Bronchial epithelial cell (primary cell): ENCODE results near the gene FHOD3. TPM values are rescaled to one million over a fixed set of nuclear protein-coding genes. Genes with fewer than 3 reads are reported as not detected.

Experiments
- DNase-seq: peaks from one replicate; pipeline ENCODE4 v3.0.0-alpha.2; 2010; ENCODE audit warnings: low read depth
- FAIRE-seq: peaks from 2 replicates; lab custom pipeline; 2011; peaks lifted over from hg19 to GRCh38; lab: Jason Lieb, UNC
- H3K27me3 ChIP-seq: 2 replicates; pipeline ENCODE4 v1.5.1; 2011; ENCODE audit warnings: low read length; ENCODE audit not compliant: control insufficient read depth, insufficient read depth
- H3K36me3 ChIP-seq: 2 replicates; pipeline ENCODE4 v1.5.1; 2011; ENCODE audit warnings: low read length; ENCODE audit not compliant: control insufficient read depth, insufficient read depth
- H3K4me3 ChIP-seq: 2 replicates; pipeline ENCODE4 v1.5.1; 2011; ENCODE audit warnings: mild to moderate bottlenecking, low read depth, low read length, control low read depth
- total RNA-seq: library from RNA; depleted of rRNA; stranded (reverse); fragments of >200 nt; gene quantifications from 2 replicates; pipeline ENCODE4 v1.2.1, GENCODE V29; 2014
- TF ChIP-seq, protein P1 (sequence below): IDR thresholded peaks from 2 replicates; pipeline ENCODE4 v1.5.1; 2011; ENCODE audit warnings: mild to moderate bottlenecking, moderate library complexity, low read length, control low read depth, inconsistent platforms; ENCODE audit not compliant: insufficient read depth, severe bottlenecking

Gene FHOD3
- total RNA-seq, 1 donor from 2014 or later: 15.8 TPM

DNA sequence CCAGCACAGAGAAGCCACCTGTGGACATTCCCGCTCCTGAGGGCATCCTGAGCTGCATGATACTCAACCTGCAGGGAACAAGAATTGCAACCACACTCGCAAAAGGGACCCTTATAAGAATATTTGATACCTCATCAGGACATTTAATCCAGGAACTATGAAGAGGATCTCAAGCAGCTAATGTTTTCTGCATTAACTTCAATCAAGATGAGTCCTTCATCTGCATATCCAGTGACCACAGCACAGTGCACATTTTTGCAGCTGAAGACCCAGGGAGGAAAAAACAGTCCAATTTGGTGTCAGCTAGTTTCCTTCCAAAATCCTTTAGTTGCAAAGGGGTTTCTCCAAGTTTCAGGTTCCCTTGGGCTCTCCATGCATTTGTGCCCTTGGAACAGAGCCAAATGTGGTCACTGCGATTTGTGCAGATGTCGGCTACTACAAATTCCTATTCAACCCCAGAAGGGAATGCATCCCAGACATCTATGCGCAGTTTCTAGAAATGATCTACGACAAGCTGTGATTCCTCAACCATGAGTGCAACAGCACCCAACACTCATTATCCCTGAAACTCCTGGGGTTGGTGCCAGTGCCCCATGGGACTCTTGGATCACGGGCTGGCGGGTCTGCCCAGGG, 23.3 kb upstream of the FHOD3 start:
- Histone ChIP-seq H3K36me3 (no peaks in the 10 kb centered on the region), H3K4me3 (no peak overlapping the region), H3K27me3 (peaks cover 2% of the 10 kb centered on the region)
- FAIRE-seq: peak; percentile 84
- DNase-seq: no peak
- TF ChIP-seq, protein P1, sequence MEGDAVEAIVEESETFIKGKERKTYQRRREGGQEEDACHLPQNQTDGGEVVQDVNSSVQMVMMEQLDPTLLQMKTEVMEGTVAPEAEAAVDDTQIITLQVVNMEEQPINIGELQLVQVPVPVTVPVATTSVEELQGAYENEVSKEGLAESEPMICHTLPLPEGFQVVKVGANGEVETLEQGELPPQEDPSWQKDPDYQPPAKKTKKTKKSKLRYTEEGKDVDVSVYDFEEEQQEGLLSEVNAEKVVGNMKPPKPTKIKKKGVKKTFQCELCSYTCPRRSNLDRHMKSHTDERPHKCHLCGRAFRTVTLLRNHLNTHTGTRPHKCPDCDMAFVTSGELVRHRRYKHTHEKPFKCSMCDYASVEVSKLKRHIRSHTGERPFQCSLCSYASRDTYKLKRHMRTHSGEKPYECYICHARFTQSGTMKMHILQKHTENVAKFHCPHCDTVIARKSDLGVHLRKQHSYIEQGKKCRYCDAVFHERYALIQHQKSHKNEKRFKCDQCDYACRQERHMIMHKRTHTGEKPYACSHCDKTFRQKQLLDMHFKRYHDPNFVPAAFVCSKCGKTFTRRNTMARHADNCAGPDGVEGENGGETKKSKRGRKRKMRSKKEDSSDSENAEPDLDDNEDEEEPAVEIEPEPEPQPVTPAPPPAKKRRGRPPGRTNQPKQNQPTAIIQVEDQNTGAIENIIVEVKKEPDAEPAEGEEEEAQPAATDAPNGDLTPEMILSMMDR: no peak

DNA sequence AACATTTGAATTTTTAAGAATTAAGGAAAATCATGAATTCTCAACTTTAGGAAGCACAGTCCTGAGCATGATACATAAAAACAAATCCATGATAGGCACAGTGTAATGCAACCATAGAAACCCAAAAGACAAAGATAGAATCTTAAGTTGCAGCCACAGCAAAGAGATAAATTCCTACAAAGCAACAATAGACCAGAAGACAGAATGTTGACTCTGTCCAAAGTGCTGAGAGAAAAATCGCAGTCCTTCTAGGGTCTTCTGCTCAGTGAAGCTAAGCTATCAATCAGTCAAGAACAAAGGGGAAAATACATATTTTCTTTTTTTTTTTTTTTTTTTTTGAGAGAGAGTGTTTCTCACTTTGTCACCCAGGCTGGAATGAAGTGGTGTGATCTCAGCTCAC, 22.0 kb upstream of the FHOD3 start:
- TF ChIP-seq, protein P1: no peak
- DNase-seq: no peak
- Histone ChIP-seq H3K36me3 (no peaks in the 10 kb centered on the region), H3K27me3 (peaks cover 2% of the 10 kb centered on the region), H3K4me3 (no peak overlapping the region)
- no peak for FAIRE-seq

DNA sequence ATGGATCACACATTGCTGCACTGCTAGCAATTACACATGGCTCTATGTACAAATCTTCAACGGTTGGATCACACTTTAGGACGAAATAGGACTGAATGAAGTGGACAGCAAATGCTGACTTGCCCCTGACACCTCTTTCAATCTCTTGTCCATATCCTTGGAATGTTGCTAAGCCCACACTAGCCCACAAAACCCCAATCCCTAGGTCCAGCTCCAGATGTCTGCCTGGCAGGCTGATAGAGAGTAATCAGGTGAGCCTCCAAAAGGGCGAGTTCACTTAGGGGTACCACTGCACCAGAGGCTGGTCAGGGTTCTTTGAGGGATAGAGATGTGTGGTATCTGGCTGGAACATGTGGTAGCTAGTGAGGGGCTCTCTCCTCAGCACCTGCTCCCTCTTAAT, 18.5 kb upstream of the FHOD3 start:
- H3K36me3 ChIP-seq: no peaks in the 10 kb centered on the region
- H3K4me3 ChIP-seq: no peak overlapping the region
- H3K27me3 ChIP-seq: peaks cover 2% of the 10 kb centered on the region
- TF ChIP-seq, protein P1: no peak
- FAIRE-seq (no peak), DNase-seq (no peak)

DNA sequence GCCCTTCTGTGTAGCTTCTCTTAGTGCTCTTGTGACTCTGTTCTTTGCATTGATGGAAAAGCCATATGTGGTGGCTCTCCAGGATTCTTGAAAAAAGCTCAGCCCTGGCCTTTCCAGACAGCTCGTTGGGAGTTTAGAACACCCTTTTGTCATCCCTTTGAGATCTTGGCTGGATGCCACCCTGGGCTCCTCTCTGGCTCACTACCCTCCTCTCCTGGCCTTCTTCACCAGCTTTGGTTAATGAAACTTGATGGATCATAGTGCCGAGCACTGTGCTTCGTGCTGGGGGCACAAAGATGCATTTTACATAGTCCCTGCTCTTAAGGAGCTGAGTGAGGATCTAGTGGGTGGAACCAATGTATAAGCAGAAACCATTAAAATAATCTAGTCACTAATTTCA, 15.6 kb upstream of the FHOD3 start:
- Histone ChIP-seq H3K36me3 (no peaks in the 10 kb centered on the region), H3K4me3 (no peak overlapping the region), H3K27me3 (peaks cover 2% of the 10 kb centered on the region)
- TF ChIP-seq, protein P1: no peak
- DNase-seq: no peak
- no peak for FAIRE-seq

DNA sequence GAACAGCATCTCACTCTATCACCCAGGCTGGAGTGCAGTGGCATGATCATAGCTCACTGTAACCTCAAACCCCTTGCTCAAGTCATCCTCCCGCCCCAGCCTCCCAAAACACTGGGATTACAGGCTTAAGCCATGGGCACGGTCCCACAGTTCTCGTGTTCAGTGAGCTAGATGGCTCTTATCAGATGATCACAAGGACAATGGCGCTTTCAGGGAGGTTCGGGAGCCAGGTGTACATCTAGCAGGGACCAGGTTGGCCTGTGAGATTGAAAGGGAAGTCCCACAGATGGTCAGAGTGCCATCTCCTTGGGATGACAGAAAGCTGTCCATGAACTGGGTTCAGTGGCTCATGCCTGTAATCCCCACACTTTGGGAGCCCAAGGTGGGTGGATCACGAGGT, 14.1 kb upstream of the FHOD3 start:
- TF ChIP-seq, protein P1: no peak
- no peak for FAIRE-seq

DNA sequence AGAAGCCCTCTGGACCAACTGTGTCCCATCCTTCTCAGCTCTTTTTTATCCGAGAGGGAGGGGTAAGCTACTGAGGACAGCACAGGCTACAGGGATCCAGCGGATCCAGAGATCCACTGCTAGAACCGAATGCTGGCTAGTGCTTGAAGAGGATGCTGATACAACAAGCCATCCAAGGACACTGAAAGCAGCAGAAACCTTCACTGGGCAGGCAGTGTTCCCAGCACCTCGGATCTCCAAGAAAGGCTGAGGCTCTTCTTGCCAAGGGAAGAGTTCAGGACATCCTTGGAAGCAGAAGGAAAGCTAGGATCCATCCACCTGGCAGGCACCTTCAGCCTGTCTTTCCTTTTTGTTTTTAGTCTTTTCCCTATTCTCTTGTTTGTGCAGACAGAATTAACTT, 13.2 kb upstream of the FHOD3 start:
- TF ChIP-seq, protein P1: peak; percentile 2
- peak; percentile 89 for FAIRE-seq
- H3K4me3 ChIP-seq: no peak overlapping the region
- DNase-seq: no peak
- no peaks in the 10 kb centered on the region for H3K36me3 ChIP-seq
- no peaks in the 10 kb centered on the region for H3K27me3 ChIP-seq

More for the DNA sequence above, 14.1 kb upstream of the FHOD3 start:
- Histone ChIP-seq H3K27me3 (peaks cover 2% of the 10 kb centered on the region), H3K4me3 (no peak overlapping the region), H3K36me3 (no peaks in the 10 kb centered on the region)
- no peak for DNase-seq
